ENCODE data around the gene SMPX.

- TF ChIP-seq USF2 (IDR thresholded peaks at IDR 0.05; ENCODE audit: low read depth, low read length) (no peak), MAZ (IDR thresholded peaks at IDR 0.05; ENCODE audit: borderline replicate concordance, low read depth, low read length) (no peak), POLR2A (IDR thresholded peaks at IDR 0.05; ENCODE audit: low read depth, low read length) (no peak), CEBPB (IDR thresholded peaks at IDR 0.05; ENCODE audit: low read depth, low read length) (no peak), RCOR1 (IDR thresholded peaks at IDR 0.05; ENCODE audit: insufficient replicate concordance, low read length) (no peak), RAD21 (IDR thresholded peaks at IDR 0.05; ENCODE audit: low read length) (no peak), MXI1 (IDR thresholded peaks at IDR 0.05; ENCODE audit: borderline replicate concordance, low read depth, low read length) (no peak), BHLHE40 (IDR thresholded peaks at IDR 0.05; ENCODE audit: low read depth, low read length) (no peak), MAFK (IDR thresholded peaks at IDR 0.05; ENCODE audit: low read depth, low read length) (no peak), SMC3 (IDR thresholded peaks at IDR 0.05; ENCODE audit: low read depth, low read length) (no peak)
- TF ChIP-seq, protein P1, sequence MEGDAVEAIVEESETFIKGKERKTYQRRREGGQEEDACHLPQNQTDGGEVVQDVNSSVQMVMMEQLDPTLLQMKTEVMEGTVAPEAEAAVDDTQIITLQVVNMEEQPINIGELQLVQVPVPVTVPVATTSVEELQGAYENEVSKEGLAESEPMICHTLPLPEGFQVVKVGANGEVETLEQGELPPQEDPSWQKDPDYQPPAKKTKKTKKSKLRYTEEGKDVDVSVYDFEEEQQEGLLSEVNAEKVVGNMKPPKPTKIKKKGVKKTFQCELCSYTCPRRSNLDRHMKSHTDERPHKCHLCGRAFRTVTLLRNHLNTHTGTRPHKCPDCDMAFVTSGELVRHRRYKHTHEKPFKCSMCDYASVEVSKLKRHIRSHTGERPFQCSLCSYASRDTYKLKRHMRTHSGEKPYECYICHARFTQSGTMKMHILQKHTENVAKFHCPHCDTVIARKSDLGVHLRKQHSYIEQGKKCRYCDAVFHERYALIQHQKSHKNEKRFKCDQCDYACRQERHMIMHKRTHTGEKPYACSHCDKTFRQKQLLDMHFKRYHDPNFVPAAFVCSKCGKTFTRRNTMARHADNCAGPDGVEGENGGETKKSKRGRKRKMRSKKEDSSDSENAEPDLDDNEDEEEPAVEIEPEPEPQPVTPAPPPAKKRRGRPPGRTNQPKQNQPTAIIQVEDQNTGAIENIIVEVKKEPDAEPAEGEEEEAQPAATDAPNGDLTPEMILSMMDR (conservative IDR thresholded peaks at IDR 0.05; ENCODE audit: low read depth, low read length): no peak
Observed at GRCh38 chrX:21666679-21667078, 91.2 kb downstream of the SMPX start.
